K562 (cell line): ENCODE results near the gene XRCC2. TPM values are rescaled to one million over a fixed set of nuclear protein-coding genes. Genes with fewer than 3 reads are reported as not detected.

Experiments
- ATAC-seq: fragments of 200-7000 bp; cut with Tn5 transposase; 3 replicates; pipeline ENCODE4 v1.9.1; 2020; ENCODE audit warnings: moderate library complexity
- BruUV-seq: library from RNA; stranded (reverse); fragments of 400-500 nt; replicated peaks from 2 replicates; lab custom pipeline; 2021; lab: Mats Ljungman, UMichigan
- CTCF ChIA-PET: fragments of 300-600 bp; formaldehyde crosslinking; extraction: SDS; loops from one replicate; lab custom pipeline; 2021; ENCODE audit warnings: low intra/inter-chr PET ratio; lab: Yijun Ruan, JAX
- POLR2A ChIA-PET: fragments of 300-600, 350-650 bp; sonication (Branson Sonifier 250); formaldehyde crosslinking; extraction: SDS; loops from one replicate; lab custom pipeline; 2021; ENCODE audit warnings: antibody characterized with exemption, inconsistent platforms; lab: Yijun Ruan, JAX
- DNase-seq, 4 experiments: peaks; one replicate each; pipeline versions ENCODE4 v3.0.0 to v3.0.0-alpha.2; 2011 to 2018; ENCODE audit warnings: low spot score in 3 of 4, mixed read lengths in 3 of 4; ENCODE audit errors: extremely low read depth in 1 of 4
- FAIRE-seq: peaks from 2 replicates; lab custom pipeline; 2011; peaks lifted over from hg19 to GRCh38; lab: Jason Lieb, UNC
- H2AFZ ChIP-seq: 2 replicates; pipeline ENCODE4 v1.6.0; 2011; ENCODE audit warnings: low read depth, low read length, control low read depth, inconsistent platforms
- H3K27ac ChIP-seq: fragments of 200-600 bp; 3 replicates; pipeline ENCODE4 v1.8.0; 2011; ENCODE audit warnings: low read depth, mild to moderate bottlenecking, control low read depth, inconsistent platforms, low read length, moderate library complexity, mixed read lengths; ENCODE audit errors: extremely low read depth
- H3K27me3 ChIP-seq, 2 experiments: fragments of 300-600 bp in 1 of 2; 2 replicates in 1 of 2; 3 replicates in 1 of 2; pipeline versions ENCODE4 v1.6.0 to v1.8.0; 2011; ENCODE audit warnings: inconsistent platforms in 2 of 2, low read length in 2 of 2, mild to moderate bottlenecking in 1 of 2, mixed read lengths in 1 of 2, moderate library complexity in 1 of 2; ENCODE audit not compliant: control insufficient read depth in 2 of 2, insufficient read depth in 2 of 2
- H3K36me3 ChIP-seq: fragments of 300-600 bp; 3 replicates; pipeline ENCODE4 v1.8.0; 2011; ENCODE audit warnings: mild to moderate bottlenecking, low read length, inconsistent platforms; ENCODE audit not compliant: control insufficient read depth, insufficient read depth
- H3K4me1 ChIP-seq, 2 experiments: fragments of 200-600 bp in 1 of 2; replicated peaks in 1 of 2; 2 replicates in 1 of 2; 3 replicates in 1 of 2; pipeline versions ENCODE4 v1.5.1 to v1.8.0; 2011; ENCODE audit warnings: inconsistent platforms in 2 of 2, low read length in 2 of 2, mild to moderate bottlenecking in 1 of 2, mixed read lengths in 1 of 2, moderate library complexity in 1 of 2; ENCODE audit not compliant: control insufficient read depth in 2 of 2, insufficient read depth in 2 of 2
- H3K4me2 ChIP-seq: 2 replicates; pipeline ENCODE4 v1.6.1; 2011; ENCODE audit warnings: low read length, control low read depth, inconsistent platforms, mixed read lengths; ENCODE audit not compliant: insufficient read depth
- H3K4me3 ChIP-seq: fragments of 200-600 bp; sonication (generic), shearing (Covaris generic); 2 replicates; pipeline ENCODE4 v1.5.1; 2016; ENCODE audit warnings: control low read depth, inconsistent platforms
- H3K79me2 ChIP-seq: fragments of 200-600 bp; 3 replicates; pipeline ENCODE4 v1.8.0; 2011; ENCODE audit warnings: low read length, inconsistent platforms; ENCODE audit not compliant: control insufficient read depth, insufficient read depth
- H3K9ac ChIP-seq, 2 experiments: 2 replicates each; pipeline versions ENCODE4 v1.6.0 to v1.6.1; 2011; ENCODE audit warnings: low read depth in 2 of 2, low read length in 2 of 2, control low read depth in 1 of 2, inconsistent platforms in 1 of 2, mild to moderate bottlenecking in 1 of 2, mixed read lengths in 1 of 2; ENCODE audit not compliant: insufficient read depth in 1 of 2
- H3K9me1 ChIP-seq: one replicate; pipeline ENCODE4 v1.6.0; 2011; ENCODE audit warnings: inconsistent platforms, mild to moderate bottlenecking, low read length, moderate library complexity; ENCODE audit not compliant: control insufficient read depth, insufficient read depth
- H3K9me3 ChIP-seq: replicated peaks from 2 replicates; pipeline ENCODE4 v1.5.1; 2011; ENCODE audit warnings: low read depth, low read length, inconsistent platforms; ENCODE audit not compliant: control insufficient read depth, insufficient read depth
- H4K20me1 ChIP-seq: replicated peaks from 2 replicates; pipeline ENCODE4 v1.6.1; 2011; ENCODE audit warnings: low read length, inconsistent platforms, mixed read lengths; ENCODE audit not compliant: control insufficient read depth, insufficient read depth
- POLR2A ChIP-seq: fragments of 450-650 bp; conservative IDR thresholded peaks from 2 replicates; pipeline ENCODE4 v1.6.1; 2016
- POLR2AphosphoS2 ChIP-seq: IDR thresholded peaks from 2 replicates; pipeline ENCODE4 v1.6.1; 2012; ENCODE audit warnings: low read length, improper control_type of control experiment
- POLR2G ChIP-seq: fragments of 200-400 bp; formaldehyde crosslinking; IDR thresholded peaks from 2 replicates; pipeline ENCODE4 v1.6.1; 2017; ENCODE audit warnings: low read depth, mild to moderate bottlenecking, antibody characterized with exemption, low read length, moderate library complexity
- RBM22 ChIP-seq: fragments of 200-400 bp; formaldehyde crosslinking; IDR thresholded peaks from 2 replicates; pipeline ENCODE4 v1.6.1; 2018; ENCODE audit warnings: low read length, low read depth; ENCODE audit not compliant: poor library complexity, severe bottlenecking
- ZNF12 ChIP-seq: sonication (generic); formaldehyde crosslinking; IDR thresholded peaks from 2 replicates; pipeline ENCODE4 v1.4.0; 2020; ENCODE audit warnings: mild to moderate bottlenecking, missing genetic modification reagents
- WGBS: fragments of 100-300 bp; shearing (Covaris generic); methylation state at CpG from one replicate; pipeline ENCODE4 v1.1.6; 2016; ENCODE audit warnings: low coverage, mixed read lengths; ENCODE audit not compliant: insufficient coverage; ENCODE audit errors: missing lambda C conversion rate; 5-methylcytosine and 5-hydroxymethylcytosine counted together
- in situ Hi-C: fragments of 300-500 bp; cut with MboI; formaldehyde crosslinking; loops from 4 replicates; pipeline ENCODE4 v1.15.0; 2018; ENCODE audit warnings: inconsistent platforms, mixed read lengths
- intact Hi-C: fragments of 100-400 bp; cut with micrococcal nuclease; formaldehyde crosslinking; loops from 2 replicates; pipeline ENCODE4 v1.14.2; 2022
- polyA plus RNA-seq, 8 experiments: library from polyadenylated mRNA; depleted of rRNA in 4 of 8; stranded (reverse) in 5 of 8; unstranded in 3 of 8; fragments of >200 nt; fragmentation: Nextera tagmentation in 2 of 8; fragmentation: Illumina TruSeq in 1 of 8; extraction: Ambion mirVana in 2 of 8; extraction: Trizol in 1 of 8; gene quantifications; 2 replicates each; pipeline versions ENCODE4 v1.2.1 to v1.2.3, GENCODE V29; 2011 to 2014; ENCODE audit warnings: inconsistent platforms in 1 of 8, missing spikeins in 1 of 8
- total RNA-seq, 7 experiments: library from RNA; depleted of rRNA in 6 of 7; stranded (reverse); fragments of >200 nt in 6 of 7; fragmentation: Illumina TruSeq in 2 of 7; extraction: Trizol in 2 of 7; gene quantifications; 2 replicates each; pipeline versions ENCODE4 v1.2.1 to v1.2.3, GENCODE V29; 2011 to 2021; ENCODE audit warnings: low replicate concordance in 1 of 7
- TF ChIP-seq, protein P1 (sequence below): fragments of 450-650 bp; IDR thresholded peaks from 2 replicates; pipeline ENCODE4 v1.6.1; 2018; ENCODE audit not compliant: partially characterized antibody

Gene XRCC2
- total and polyA plus RNA-seq, 9 of the 15 experiments (the other 6 are each of a cell fraction or from before 2014, with no cell fraction given), result 16.2 to 58.0 (median 39.8) TPM

GRCh38 chr7:152641384-152641783 lies 34.6 kb downstream of the XRCC2 start:
- BruUV-seq, result no TSS peak
- WGBS, result 75% methylated on average over 6 of the region's 6 CpGs
- Histone ChIP-seq H3K9me3 (0 out of 2 replicates have a peak, but pooled peaks cover 4% of the 10 kb centered on the region), H3K4me1 (no peaks in the 10 kb centered on the region), H3K4me3 (no peak overlapping the region), H3K9ac (no peak overlapping the region), H3K27me3 (no peaks in the 10 kb centered on the region; a peak in 1 of 5 replicates), H3K27ac (no peak overlapping the region), H3K36me3 (peaks cover 3% of the 10 kb centered on the region; the same call in 1 of the 3 replicates), H3K4me2 (no peak overlapping the region), H3K9me1 (no peaks in the 10 kb centered on the region), H4K20me1 (no peaks in the 10 kb centered on the region), H3K79me2 (no peaks in the 10 kb centered on the region), H2AFZ (no peak overlapping the region)
- TF ChIP-seq ZNF12 (CRISPR knock-in tag) (no peak), RBM22 (peak; percentile 51), POLR2A (peak; percentile 12; the same call in 1 of the 2 replicates), POLR2AphosphoS2 (0 out of 2 replicates have a peak, but pooled peaks have one; percentile 54), POLR2G (peak; percentile 22; the same call in 1 of the 2 replicates)
- TF ChIP-seq, protein P1, sequence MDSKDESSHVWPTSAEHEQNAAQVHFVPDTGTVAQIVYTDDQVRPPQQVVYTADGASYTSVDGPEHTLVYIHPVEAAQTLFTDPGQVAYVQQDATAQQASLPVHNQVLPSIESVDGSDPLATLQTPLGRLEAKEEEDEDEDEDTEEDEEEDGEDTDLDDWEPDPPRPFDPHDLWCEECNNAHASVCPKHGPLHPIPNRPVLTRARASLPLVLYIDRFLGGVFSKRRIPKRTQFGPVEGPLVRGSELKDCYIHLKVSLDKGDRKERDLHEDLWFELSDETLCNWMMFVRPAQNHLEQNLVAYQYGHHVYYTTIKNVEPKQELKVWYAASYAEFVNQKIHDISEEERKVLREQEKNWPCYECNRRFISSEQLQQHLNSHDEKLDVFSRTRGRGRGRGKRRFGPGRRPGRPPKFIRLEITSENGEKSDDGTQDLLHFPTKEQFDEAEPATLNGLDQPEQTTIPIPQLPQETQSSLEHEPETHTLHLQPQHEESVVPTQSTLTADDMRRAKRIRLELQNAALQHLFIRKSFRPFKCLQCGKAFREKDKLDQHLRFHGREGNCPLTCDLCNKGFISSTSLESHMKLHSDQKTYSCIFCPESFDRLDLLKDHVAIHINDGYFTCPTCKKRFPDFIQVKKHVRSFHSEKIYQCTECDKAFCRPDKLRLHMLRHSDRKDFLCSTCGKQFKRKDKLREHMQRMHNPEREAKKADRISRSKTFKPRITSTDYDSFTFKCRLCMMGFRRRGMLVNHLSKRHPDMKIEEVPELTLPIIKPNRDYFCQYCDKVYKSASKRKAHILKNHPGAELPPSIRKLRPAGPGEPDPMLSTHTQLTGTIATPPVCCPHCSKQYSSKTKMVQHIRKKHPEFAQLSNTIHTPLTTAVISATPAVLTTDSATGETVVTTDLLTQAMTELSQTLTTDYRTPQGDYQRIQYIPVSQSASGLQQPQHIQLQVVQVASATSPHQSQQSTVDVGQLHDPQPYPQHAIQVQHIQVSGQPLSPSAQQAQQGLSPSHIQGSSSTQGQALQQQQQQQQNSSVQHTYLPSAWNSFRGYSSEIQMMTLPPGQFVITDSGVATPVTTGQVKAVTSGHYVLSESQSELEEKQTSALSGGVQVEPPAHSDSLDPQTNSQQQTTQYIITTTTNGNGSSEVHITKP, result peak; percentile 40
- CTCF ChIA-PET, result no interaction called here
- ATAC-seq (no peak), DNase-seq (no peak), FAIRE-seq (no peak)
- POLR2A ChIA-PET, result interaction anchor here (0.6 to 1.6 kb wide), 2 partner anchors 22 to 75 kb away, joined by 3 read pairs; no protein-coding TSS in a partner anchor
- intact Hi-C loops (no loop called here), in situ Hi-C loops (no loop called here)
